Activated naive CD8-positive, alpha-beta T cell treated with anti-CD3 and anti-CD28 coated beads, Interleukin-2, amount 50 U/mL, for 24 hours (primary cell): ENCODE data around the gene RNF17.
"Not testable (repeated sequence)": the region's sequence is repeated elsewhere in the genome, so short reads cannot be mapped to it uniquely, and the experiment has no call there.

Experiments used
- ATAC-seq: fragments of 150-1000 bp; cut with Tn5 transposase; one replicate; pipeline ENCODE4 v1.10.0; 2021
- DNase-seq: peaks from one replicate; pipeline ENCODE4 v3.0.0; 2021
- H3K27ac Mint-ChIP-seq: one replicate; pipeline ENCODE4 v1.8.0; 2021; ENCODE audit warnings: mild to moderate bottlenecking, mixed read lengths
- H3K27me3 Mint-ChIP-seq: one replicate; pipeline ENCODE4 v1.8.0; 2021; ENCODE audit warnings: mixed read lengths
- H3K36me3 Mint-ChIP-seq: one replicate; pipeline ENCODE4 v1.8.0; 2021; ENCODE audit warnings: low read depth, mixed read lengths
- H3K4me1 Mint-ChIP-seq: one replicate; pipeline ENCODE4 v1.8.0; 2021; ENCODE audit warnings: mixed read lengths
- H3K4me3 Mint-ChIP-seq: one replicate; pipeline ENCODE4 v1.8.0; 2021; ENCODE audit warnings: mild to moderate bottlenecking, moderate library complexity, mixed read lengths
- H3K9me3 Mint-ChIP-seq: one replicate; pipeline ENCODE4 v1.8.0; 2021; ENCODE audit warnings: mixed read lengths

RNF17 gene

DNA sequence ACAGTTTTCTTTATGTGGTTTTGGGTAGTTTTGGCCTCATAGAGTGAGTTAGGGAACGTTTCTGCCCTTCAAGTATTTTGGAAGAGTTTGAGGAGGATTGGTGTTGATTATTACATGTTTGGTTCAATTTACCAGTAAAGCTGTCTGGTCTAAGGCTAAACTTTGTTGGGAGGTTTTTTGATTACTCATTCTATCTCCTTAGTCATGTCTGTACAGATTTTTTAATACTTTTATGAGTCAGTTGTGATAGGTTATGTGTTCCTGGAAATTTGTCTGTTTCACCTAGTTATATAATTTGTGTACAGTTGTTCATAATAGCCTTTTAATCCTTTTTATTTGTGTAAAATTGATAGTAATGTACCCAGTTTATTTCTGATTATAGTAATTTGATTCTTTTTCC, 20.4 kb downstream of the RNF17 start:
- H3K27ac Mint-ChIP-seq = no peak overlapping the region
- no peak overlapping the region for H3K4me3 Mint-ChIP-seq
- H3K9me3 Mint-ChIP-seq = peaks cover 29% of the 10 kb centered on the region
- ATAC-seq (no peak), DNase-seq (no peak)
- peaks cover 2% of the 10 kb centered on the region for H3K4me1 Mint-ChIP-seq
- no peaks in the 10 kb centered on the region for H3K36me3 Mint-ChIP-seq
- H3K27me3 Mint-ChIP-seq = peaks cover 29% of the 10 kb centered on the region

GRCh38 chr13:24788538-24788937, 24.6 kb downstream of the RNF17 start:
- peaks cover 2% of the 10 kb centered on the region for H3K4me1 Mint-ChIP-seq
- peaks cover 39% of the 10 kb centered on the region for H3K27me3 Mint-ChIP-seq
- H3K9me3 Mint-ChIP-seq = peaks cover 21% of the 10 kb centered on the region
- no peaks in the 10 kb centered on the region for H3K36me3 Mint-ChIP-seq
- no peak overlapping the region for H3K27ac Mint-ChIP-seq
- H3K4me3 Mint-ChIP-seq = no peak overlapping the region
- no peak for DNase-seq
- no peak for ATAC-seq

DNA sequence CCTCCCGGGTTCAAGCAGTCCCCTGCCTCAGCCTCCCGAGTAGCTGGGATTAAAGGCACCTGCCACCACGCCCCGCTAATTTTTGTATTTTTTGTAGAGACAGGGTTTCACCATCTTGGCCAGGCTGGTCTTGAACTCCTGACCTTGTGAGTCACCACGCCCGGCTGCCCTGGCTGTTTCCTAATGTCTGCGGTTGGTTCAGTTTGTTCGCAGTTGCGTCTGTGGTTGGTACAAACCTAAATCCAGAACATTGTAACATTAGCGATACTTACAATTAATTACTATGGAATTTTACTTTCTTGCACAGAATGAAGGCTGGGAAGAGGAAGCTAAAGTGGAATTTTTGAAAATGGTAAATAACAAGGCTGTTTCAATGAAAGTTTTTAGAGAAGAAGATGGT, 38.1 kb downstream of the RNF17 start:
- DNase-seq = no peak
- Mint-ChIP-seq H3K4me3 (no peak overlapping the region), H3K4me1 (no peaks in the 10 kb centered on the region), H3K27ac (no peak overlapping the region), H3K9me3 (peaks cover 5% of the 10 kb centered on the region), H3K36me3 (no peaks in the 10 kb centered on the region), H3K27me3 (peaks cover 18% of the 10 kb centered on the region)
- ATAC-seq = no peak

GRCh38 chr13:24821207-24821606, 57.2 kb downstream of the RNF17 start:
- H3K4me1 Mint-ChIP-seq = no peaks in the 10 kb centered on the region

DNA sequence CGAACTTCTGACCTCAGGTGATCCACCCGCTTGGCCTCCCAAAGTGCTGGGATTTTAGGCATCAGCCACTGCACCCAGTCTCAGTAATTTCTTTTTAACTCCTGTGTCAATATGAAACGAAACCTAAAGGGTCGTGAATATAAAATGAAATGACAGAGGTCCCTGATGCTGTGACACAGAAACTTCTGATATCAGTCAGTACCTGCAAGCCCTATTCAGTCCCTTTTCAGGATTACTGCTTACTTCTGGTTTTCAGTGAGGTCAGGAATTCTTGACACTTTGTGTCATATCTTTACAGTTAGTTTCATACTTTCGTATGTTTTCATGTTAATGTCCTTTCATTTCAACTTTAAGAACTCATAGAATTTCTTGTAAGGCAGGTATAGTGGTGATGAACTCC, 58.7 kb downstream of the RNF17 start:
- ATAC-seq (no peak), DNase-seq (no peak)
- H3K4me3 Mint-ChIP-seq = no peak overlapping the region
- peaks cover 11% of the 10 kb centered on the region for H3K9me3 Mint-ChIP-seq
- H3K27ac Mint-ChIP-seq = no peak overlapping the region
- no peaks in the 10 kb centered on the region for H3K4me1 Mint-ChIP-seq
- no peaks in the 10 kb centered on the region for H3K36me3 Mint-ChIP-seq
- H3K27me3 Mint-ChIP-seq = peaks cover 17% of the 10 kb centered on the region

More at GRCh38 chr13:24821207-24821606, 57.2 kb downstream of the RNF17 start:
- no peak for DNase-seq
- no peak overlapping the region for H3K27ac Mint-ChIP-seq
- no peak for ATAC-seq
- no peaks in the 10 kb centered on the region for H3K36me3 Mint-ChIP-seq
- H3K9me3 Mint-ChIP-seq = peaks cover 11% of the 10 kb centered on the region
- H3K27me3 Mint-ChIP-seq = peaks cover 17% of the 10 kb centered on the region
- H3K4me3 Mint-ChIP-seq = no peak overlapping the region

- H3K36me3 Mint-ChIP-seq, H3K27ac Mint-ChIP-seq, DNase-seq, ATAC-seq, H3K4me3 Mint-ChIP-seq, H3K4me1 Mint-ChIP-seq: not testable (repeated sequence)
- Mint-ChIP-seq H3K9me3 (peaks cover 11% of the 10 kb centered on the region), H3K27me3 (peaks cover 17% of the 10 kb centered on the region)
These were observed 59.2 kb downstream of the RNF17 start for GRCh38 chr13:24823122-24823710.

DNA sequence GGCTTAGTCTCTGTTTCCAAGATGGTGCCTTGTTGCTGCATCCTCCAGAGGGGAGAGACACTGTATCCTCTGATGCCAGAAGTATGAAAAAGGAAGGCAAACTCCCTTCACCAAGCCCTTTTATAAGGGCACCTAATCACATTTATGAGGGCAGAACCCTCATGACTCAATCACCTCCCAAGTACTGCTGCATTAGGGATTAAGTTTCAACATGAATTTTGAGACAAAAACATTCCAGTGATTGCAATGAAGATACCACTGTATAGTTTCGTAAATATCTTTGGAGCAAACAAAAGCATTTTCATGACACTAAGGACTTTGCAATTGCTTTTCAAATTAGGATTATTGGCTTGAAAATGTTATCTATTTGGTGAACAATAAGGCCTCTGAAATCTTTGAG, 63.8 kb downstream of the RNF17 start:
- no peaks in the 10 kb centered on the region for H3K36me3 Mint-ChIP-seq
- no peaks in the 10 kb centered on the region for H3K4me1 Mint-ChIP-seq
- H3K9me3 Mint-ChIP-seq = no peaks in the 10 kb centered on the region
- ATAC-seq (no peak), DNase-seq (no peak)
- peaks cover 24% of the 10 kb centered on the region for H3K27me3 Mint-ChIP-seq
- H3K4me3 Mint-ChIP-seq = no peak overlapping the region
- H3K27ac Mint-ChIP-seq = no peak overlapping the region

GRCh38 chr13:24834902-24835510, 71.0 kb downstream of the RNF17 start:
- ATAC-seq (no peak), DNase-seq (no peak)
- peaks cover 18% of the 10 kb centered on the region for H3K27me3 Mint-ChIP-seq
- H3K27ac Mint-ChIP-seq = no peak overlapping the region
- H3K4me1 Mint-ChIP-seq = no peaks in the 10 kb centered on the region
- H3K9me3 Mint-ChIP-seq = no peaks in the 10 kb centered on the region
- H3K36me3 Mint-ChIP-seq = no peaks in the 10 kb centered on the region
- H3K4me3 Mint-ChIP-seq = no peak overlapping the region

DNA sequence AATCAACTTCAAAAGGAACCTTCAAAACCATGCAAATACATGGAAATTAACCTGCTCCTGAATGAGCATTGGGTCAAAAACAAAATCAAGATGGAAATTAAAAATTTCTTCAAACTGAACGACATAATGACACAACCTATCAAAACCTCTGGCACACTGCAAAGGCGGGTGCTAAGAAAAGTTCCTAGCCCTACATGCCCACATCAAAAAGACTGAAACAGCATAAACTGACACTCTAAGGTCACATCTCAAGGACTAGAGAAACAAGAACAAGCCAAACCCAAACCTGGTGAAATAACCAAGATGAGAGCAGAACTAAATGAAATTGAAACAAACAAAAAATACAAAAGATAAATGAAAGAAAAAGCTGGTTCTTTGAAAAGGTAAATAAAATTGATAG, 73.6 kb downstream of the RNF17 start:
- ATAC-seq, H3K4me1 Mint-ChIP-seq, H3K36me3 Mint-ChIP-seq, H3K4me3 Mint-ChIP-seq, H3K27ac Mint-ChIP-seq, DNase-seq, H3K9me3 Mint-ChIP-seq: not testable (repeated sequence)
- peaks cover 12% of the 10 kb centered on the region for H3K27me3 Mint-ChIP-seq

DNA sequence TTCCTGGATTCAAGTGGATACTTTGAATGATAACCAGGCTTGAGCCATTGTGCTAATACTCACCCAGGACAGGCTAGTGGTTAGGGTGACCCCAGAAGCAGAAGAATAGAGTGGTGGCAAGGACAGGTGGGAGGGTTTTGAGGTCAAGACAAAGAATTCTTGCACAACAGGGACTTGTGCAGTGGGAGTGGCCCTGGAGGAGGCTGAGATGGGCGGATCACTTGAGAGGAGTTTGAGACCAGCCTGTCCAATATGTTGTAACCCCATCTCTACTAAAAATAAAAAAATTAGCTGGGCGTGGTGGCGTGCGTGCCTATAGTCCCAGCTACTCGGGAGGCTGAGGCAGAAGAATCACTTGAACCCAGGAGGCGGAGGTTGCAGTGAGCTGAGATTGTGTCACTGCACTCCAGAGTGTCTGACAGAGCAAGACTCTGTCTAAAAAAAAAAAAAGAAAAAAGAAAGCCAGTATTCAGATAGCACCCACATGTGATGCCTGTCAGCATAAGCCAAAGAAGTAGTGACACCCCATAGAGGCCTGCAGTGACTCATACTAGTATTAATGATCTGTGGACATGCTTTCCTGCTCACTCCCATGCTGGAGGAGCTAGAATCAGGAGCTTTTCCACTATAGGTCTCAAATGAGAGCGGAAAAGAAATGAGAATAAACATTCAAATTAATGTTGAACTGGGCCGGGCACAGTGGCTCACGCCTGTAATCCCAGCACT, 78.7 kb downstream of the RNF17 start:
- no peak overlapping the region for H3K4me3 Mint-ChIP-seq
- H3K4me1 Mint-ChIP-seq = no peaks in the 10 kb centered on the region
- no peak for ATAC-seq
- no peak overlapping the region for H3K27ac Mint-ChIP-seq
- peaks cover 6% of the 10 kb centered on the region for H3K27me3 Mint-ChIP-seq
- no peaks in the 10 kb centered on the region for H3K36me3 Mint-ChIP-seq
- DNase-seq = no peak
- no peaks in the 10 kb centered on the region for H3K9me3 Mint-ChIP-seq

DNA sequence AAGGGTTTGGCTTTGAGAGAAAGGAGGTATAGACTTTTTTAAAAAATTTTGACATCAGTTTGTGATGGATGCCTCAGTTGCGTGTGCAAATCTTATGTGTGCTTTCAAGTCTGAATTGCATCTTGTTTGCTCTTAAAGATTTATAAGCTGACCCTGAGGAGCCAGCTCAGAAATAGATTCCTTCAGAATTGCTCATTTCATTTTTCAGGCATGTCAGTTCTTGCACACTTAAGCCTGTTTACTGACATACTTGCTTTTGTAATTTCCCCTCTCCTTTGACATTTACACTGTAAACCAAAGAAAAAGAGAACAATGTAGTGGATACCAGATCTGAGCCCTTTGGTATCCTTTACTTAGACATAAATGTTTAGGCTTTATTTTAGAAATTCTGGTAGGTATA, 87.6 kb downstream of the RNF17 start:
- ATAC-seq = no peak
- H3K27me3 Mint-ChIP-seq = peaks cover 13% of the 10 kb centered on the region
- no peak for DNase-seq
- H3K4me1 Mint-ChIP-seq = peaks cover 2% of the 10 kb centered on the region
- no peaks in the 10 kb centered on the region for H3K36me3 Mint-ChIP-seq
- H3K4me3 Mint-ChIP-seq = no peak overlapping the region
- H3K9me3 Mint-ChIP-seq = no peaks in the 10 kb centered on the region
- no peak overlapping the region for H3K27ac Mint-ChIP-seq

- Mint-ChIP-seq H3K27ac (no peak overlapping the region), H3K27me3 (peaks cover 18% of the 10 kb centered on the region), H3K9me3 (no peaks in the 10 kb centered on the region), H3K4me3 (no peak overlapping the region), H3K4me1 (peaks cover 2% of the 10 kb centered on the region), H3K36me3 (no peaks in the 10 kb centered on the region)
- no peak for DNase-seq
- ATAC-seq = no peak
These were observed 90.3 kb downstream of the RNF17 start for GRCh38 chr13:24854311-24854710.

DNA sequence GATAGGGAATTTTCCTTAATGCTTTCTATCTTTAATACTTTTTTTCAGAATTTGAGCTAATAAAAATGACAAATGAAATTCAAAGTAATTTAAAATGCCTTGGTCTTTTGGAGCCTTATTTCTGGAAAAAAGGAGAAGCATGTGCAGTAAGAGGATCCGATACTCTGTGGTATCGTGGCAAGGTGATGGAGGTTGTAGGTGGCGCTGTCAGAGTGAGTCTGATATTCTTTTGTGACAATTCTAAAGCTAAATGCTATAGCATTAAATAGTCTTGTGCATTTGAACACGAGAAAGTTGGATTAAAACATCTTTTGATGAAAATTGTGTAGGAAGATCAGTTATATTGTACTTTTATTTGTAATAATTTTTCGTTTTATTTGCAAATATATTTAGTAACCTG, 95.0 kb downstream of the RNF17 start:
- no peaks in the 10 kb centered on the region for H3K9me3 Mint-ChIP-seq
- H3K27me3 Mint-ChIP-seq = peaks cover 10% of the 10 kb centered on the region
- no peaks in the 10 kb centered on the region for H3K4me1 Mint-ChIP-seq
- DNase-seq (no peak), ATAC-seq (no peak)
- no peak overlapping the region for H3K4me3 Mint-ChIP-seq
- H3K27ac Mint-ChIP-seq = no peak overlapping the region
- no peaks in the 10 kb centered on the region for H3K36me3 Mint-ChIP-seq

DNA sequence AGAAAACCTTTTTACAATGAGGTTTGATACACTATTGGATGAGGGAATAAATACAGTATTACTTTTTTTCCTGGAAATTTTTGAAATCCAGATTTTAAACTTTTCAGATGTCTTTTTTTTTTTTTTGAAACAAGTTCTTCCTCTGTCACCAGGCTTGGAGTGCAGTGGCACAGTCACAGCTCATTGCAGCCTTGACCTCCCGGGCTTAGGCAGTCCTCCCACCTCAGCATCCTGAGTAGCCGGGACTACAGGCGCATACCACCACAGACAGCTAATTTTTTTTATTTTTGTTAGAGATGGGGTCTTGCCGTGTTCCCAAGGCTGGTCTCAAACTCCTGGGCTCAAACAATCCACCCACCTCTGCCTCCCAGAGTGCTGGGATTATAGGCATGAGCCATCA, 96.8 kb downstream of the RNF17 start:
- H3K4me1 Mint-ChIP-seq = peaks cover 3% of the 10 kb centered on the region
- no peak overlapping the region for H3K4me3 Mint-ChIP-seq
- H3K27ac Mint-ChIP-seq = no peak overlapping the region
- ATAC-seq (no peak), DNase-seq (no peak)
- H3K9me3 Mint-ChIP-seq = no peaks in the 10 kb centered on the region
- H3K27me3 Mint-ChIP-seq = peaks cover 9% of the 10 kb centered on the region
- no peaks in the 10 kb centered on the region for H3K36me3 Mint-ChIP-seq

DNA sequence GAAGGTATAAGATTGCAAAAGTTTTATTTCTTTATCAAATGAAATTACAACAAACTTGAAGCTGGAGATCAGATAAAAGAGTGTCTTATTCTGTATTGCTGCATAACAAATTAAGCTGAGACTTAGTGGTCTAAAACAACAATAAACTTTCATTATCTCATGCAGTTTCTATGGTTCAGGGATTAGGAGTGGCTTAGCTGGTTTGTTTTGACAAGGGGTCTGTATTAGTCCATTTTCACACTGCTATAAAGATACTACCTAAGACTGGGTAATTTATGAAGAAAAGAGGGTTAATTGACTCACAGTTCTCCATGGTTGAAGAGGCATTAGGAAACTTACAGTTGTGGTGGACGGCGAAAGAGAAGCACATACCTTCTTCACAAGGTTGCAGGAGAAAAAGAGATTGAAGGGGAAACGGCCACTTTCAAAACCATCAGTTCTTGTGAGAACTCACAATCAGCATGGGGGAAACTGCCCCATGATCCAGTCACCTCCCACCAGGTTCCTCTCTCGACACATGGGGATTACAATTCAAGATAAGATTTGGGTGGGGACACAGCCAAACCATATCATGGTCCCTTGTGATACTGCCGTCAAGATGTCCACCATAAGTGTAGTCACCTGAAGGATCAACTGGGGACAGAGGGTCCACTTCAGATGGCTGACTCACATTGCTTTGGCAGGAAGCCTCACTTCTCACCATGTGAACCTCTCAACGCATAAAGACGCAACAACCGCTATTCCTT, 97.8 kb downstream of the RNF17 start:
- H3K9me3 Mint-ChIP-seq = no peaks in the 10 kb centered on the region
- no peak overlapping the region for H3K27ac Mint-ChIP-seq
- ATAC-seq (no peak), DNase-seq (no peak)
- H3K4me3 Mint-ChIP-seq = no peak overlapping the region
- H3K36me3 Mint-ChIP-seq = no peaks in the 10 kb centered on the region
- peaks cover 10% of the 10 kb centered on the region for H3K27me3 Mint-ChIP-seq
- H3K4me1 Mint-ChIP-seq = peaks cover 3% of the 10 kb centered on the region
